ENCODE measurements around the gene KDM2A.

The KDM2A gene

DNA sequence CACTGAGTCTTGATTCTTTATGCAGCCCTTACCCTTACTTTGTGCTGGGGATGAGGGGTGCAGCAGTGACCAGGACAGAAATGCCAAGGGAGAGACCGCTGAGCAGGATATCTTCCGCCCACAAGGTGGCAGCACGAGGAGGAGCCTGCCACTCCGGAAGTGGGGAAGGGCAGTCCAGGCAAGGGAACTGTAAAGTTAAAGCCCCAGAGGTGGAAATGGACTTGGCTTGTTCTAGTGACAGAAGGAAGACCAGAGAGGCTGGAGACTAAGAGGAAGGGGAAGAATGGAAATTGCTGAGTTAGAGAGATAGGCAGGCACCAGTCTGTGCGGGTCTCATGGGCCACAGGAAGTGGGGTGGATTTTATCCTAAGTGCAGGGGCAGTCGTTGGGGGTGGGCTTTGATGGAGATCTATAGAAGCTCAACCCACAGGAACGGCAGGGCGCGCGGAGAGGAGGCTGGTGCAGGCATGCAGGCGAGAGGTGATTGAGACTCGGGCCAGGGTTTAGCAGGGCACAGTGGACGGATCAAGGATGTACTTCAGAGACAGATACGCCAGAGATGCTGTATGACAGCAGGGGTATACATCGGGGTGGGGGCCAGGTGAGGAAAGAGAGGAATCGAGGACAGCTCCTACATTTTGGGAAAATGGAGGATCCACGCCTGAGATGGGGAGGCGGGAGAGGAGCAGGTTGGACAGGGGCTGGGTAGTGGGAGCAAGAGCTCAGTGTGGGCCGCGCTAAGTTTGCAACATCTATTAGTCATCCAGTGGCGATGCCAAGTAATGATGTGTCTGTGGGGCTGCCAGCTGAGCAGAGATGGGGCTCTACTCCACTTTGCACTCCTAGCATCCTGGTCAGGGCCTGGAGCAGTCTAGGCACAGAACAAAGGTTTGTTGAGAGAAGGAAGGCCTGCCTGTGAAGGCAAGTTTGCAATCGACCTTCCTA lies 143.9 kb downstream of the KDM2A start:
- peak; percentile 76 for DNase-seq

GRCh38 chr11:67264260-67264659 lies 145.2 kb downstream of the KDM2A start:
- no peak for DNase-seq

GRCh38 chr11:67264877-67265632 lies 146.0 kb downstream of the KDM2A start:
- no peak for DNase-seq

- DNase-seq = peak; percentile 62
Measured at GRCh38 chr11:67265633-67266448, 146.8 kb downstream of the KDM2A start.

DNA sequence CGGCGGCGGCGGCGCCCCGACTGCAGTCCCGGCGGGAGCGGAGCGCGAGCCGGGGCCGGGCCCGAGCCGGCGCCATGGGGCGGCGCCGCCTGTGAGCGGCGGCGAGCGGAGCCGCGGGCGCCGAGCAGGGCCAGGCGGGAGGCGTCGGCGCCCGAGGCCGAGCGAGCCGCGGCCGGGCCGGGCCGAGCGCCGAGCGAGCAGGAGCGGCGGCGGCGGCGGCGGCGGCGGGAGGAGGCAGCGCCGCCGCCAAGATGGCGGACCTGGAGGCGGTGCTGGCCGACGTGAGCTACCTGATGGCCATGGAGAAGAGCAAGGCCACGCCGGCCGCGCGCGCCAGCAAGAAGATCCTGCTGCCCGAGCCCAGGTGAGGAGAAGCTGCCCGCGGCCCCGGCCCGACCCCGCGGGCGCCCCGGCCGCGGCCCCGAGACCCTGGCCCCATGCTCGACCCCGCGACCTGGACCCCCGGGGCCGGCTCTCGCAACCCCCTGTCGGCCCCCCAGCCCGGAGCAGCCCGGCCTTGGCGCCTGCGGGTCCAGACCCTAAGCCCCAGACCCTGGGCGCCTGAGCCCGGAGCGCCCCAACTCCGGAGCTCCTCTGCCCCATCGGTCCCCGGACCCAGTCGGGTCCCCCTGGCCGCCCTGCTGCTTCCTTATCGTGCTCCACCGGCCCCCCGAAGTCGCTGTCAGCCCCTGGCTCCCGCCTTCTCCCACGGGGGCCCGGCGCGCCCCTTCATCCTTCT lies 147.6 kb downstream of the KDM2A start, which contains the start of gene GRK2:
Gene GRK2, plus strand, starts transcription at position 25 of the 739 bp plus-strand sequence. Its CDS starts 227 bp downstream, at position 252.
- peak; percentile 54 for DNase-seq

- DNase-seq = no peak
Measured at GRCh38 chr11:67267188-67268080, 148.4 kb downstream of the KDM2A start.

- no peak for DNase-seq
Measured at GRCh38 chr11:67268081-67268961, 149.3 kb downstream of the KDM2A start.

GRCh38 chr11:67268962-67269268 lies 149.9 kb downstream of the KDM2A start:
- no peak for DNase-seq

- DNase-seq = no peak
Measured at GRCh38 chr11:67269401-67270255, 150.6 kb downstream of the KDM2A start.

DNA sequence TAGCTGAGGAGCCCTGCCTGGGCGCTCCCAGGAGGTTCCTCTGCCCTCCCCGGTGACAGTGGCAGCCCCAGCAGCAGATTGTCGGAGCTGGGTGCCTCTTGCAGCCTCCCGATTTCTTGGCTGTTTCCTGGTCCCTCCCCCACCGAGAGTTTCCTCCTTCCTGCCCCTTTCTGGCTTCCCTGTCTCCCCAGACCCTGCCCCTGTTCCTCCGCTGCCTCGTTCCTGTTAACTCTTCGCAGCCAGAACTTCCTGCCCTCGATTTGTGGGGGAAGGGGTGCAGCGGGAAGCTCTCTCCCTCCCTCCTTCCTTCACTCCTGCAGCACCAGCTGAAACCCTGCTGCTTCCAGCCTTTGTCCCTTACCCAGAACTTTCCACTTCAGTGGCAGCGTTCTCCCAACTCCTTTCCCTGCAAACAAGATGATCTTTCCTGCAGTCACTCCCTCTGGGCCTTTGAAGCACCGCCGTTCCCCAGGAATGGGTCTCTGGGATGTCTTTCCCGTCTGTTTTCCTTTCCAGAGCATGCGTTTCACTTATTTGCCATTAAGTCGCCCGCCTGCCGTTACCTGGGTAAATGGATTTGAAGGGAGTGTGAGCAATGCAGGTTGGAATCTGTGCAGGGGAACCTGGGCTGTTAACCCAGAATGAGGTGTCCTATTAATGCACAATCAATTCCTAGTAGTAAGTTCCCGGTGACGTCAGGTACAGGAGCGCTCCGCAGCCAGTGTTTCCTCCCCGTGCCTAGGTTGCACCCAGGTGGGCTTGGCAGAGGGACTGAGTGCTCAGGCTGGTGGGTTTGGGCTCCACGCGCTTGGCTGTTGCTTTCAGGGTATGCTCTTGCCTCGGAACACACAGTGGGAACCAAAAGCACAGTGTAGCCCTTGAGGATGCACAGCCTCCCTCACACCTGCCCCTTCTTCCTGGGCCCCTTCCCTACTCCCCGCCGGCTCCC lies 151.5 kb downstream of the KDM2A start:
- no peak for DNase-seq

GRCh38 chr11:67271205-67271540 lies 152.1 kb downstream of the KDM2A start:
- no peak for DNase-seq

DNA sequence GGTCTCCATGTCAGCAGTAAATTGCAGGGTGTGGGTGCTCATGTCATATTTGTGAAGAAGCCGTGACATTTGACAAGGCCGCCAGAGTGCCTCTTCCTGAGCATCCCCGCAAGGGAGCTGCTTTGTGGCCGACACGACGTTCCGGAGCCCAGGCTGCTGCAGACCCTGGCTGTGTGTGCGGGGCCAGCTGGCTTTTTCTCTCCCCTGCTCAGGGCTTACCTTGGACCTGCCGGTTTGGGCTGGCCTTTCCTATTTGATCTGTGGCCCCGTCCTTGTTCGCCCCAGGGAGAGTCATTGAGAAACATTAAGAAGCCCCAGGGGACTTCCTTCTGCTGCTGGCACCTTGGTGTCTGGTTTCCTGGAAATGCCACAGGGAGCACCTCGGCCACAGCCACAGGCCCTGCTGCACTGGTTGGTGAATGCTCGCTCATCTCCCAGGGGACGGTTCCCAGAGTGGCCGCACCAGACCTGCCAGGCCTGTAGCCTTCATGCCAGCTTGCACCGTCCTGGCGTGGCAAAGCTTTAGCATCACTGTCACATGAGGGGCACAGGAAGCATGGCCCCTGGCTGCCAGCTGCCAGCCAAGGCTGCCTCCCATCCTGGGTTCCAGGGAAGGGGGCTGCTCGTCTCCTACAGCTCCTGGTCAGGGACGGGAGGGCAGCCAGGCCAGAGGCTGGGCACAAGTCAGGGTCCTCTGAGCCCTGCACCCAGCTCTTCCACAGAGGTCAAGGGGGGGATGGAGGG lies 152.7 kb downstream of the KDM2A start:
- DNase-seq = no peak

DNA sequence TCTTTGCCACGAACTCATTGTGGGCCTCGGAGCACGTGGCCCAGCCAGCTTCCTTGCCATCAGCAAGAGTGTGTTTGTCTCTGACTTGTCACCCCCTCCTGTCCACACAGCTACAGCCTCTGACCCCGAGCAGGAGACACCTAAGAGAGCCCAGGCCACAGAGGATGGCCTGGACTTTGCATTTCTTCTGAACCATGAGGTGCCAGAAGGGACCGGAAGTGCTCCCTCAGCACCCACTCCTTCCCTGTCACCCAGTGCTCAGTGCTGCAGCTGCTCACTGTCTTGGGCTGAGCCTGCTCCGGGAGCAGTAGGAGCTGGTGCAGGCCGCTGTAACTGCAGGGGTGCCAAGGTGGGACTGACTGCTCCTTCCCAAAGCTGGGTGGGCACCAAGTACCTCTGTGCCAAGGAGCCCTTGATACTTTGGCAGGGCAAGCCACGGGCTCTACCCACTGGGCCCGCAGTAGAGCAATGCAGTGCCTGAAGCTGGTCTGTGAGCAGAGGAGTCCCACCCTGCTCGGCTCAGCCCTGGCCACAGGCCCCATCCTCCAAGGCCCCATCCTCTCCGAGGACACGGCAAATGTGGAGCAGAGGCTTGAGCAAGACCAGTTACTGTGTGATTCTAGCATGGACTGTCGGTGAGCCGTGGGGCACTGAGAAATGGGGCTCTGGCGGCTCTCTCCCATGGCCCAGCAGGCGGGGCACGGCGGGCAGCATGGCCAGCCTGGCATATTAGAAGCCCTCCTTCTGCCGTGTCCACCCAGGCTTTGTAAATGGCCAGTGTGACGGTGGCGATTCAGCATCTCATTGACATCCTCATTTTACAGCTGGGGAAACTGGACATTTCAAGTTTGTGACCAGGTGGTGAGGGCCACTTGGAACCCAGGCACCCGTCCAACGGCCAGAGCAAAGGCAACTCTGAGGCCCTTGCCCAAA lies 153.5 kb downstream of the KDM2A start:
- DNase-seq = no peak

DNA sequence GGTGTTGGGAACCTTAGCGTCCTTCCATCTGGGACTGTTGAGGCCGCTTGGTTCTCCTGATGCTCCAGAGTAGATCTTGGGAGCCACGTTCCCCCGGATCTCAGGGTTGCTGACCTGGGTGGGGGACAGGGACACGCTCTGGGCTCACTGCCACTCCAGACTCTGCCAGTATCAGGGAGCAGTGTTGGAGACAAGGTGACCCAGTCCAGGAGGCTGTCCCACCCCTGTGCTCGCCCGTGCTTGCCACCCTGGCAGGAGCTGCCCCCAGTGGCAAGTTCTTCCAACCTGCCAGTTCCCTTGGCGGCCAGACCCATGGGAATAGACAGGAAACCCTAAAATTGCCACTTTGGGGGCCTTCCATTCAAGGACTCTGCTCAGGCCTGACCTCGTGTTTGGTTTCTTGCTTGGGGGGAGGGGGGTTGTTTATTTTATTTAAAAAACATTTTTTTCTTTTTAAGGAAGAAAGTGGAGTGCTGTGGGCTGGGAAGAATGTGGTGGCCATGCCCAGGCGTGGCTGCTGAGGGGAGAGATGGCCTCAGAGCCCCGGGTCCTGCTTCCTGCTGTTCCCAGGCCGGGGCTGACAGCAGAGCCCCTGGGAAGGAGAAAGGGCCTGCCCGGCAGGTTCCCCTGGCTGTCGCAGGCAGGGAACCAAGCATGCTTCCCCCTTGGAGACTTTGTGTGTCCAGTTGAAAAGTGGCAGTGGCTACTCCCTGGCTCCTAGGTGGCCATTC lies 154.4 kb downstream of the KDM2A start:
- no peak for DNase-seq

GRCh38 chr11:67274768-67275605 lies 155.9 kb downstream of the KDM2A start:
- DNase-seq = no peak
